ENCODE results near the gene CCDC34. TPM values are rescaled to one million over a fixed set of nuclear protein-coding genes. Genes with fewer than 3 reads are reported as not detected.

CCDC34 gene
- total RNA-seq, 4 donors from 2014 or later, result 3.2 to 8.0 (median 4.0) TPM

- Histone ChIP-seq H3K27ac (no peak overlapping the region), H3K36me3 (no peaks in the 10 kb centered on the region), H3K4me1 (peaks cover 4% of the 10 kb centered on the region), H3K27me3 (no peaks in the 10 kb centered on the region), H3K9me3 (no peaks in the 10 kb centered on the region), H3K4me3 (no peak overlapping the region)
- TF ChIP-seq POLR2A (IDR thresholded peaks at IDR 0.05) (no peak), EP300 (IDR thresholded peaks at IDR 0.05) (no peak), POLR2AphosphoS5 (IDR thresholded peaks at IDR 0.05) (no peak)
- TF ChIP-seq, protein P1, sequence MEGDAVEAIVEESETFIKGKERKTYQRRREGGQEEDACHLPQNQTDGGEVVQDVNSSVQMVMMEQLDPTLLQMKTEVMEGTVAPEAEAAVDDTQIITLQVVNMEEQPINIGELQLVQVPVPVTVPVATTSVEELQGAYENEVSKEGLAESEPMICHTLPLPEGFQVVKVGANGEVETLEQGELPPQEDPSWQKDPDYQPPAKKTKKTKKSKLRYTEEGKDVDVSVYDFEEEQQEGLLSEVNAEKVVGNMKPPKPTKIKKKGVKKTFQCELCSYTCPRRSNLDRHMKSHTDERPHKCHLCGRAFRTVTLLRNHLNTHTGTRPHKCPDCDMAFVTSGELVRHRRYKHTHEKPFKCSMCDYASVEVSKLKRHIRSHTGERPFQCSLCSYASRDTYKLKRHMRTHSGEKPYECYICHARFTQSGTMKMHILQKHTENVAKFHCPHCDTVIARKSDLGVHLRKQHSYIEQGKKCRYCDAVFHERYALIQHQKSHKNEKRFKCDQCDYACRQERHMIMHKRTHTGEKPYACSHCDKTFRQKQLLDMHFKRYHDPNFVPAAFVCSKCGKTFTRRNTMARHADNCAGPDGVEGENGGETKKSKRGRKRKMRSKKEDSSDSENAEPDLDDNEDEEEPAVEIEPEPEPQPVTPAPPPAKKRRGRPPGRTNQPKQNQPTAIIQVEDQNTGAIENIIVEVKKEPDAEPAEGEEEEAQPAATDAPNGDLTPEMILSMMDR (IDR thresholded peaks at IDR 0.05), result no peak
- DNase-seq (ENCODE audit: low spot score in 2 of 2), result no peak
- WGBS, result 100% methylated on average over 1 of the region's 1 CpG
Observed at GRCh38 chr11:27295928-27296327, 67.1 kb downstream of the CCDC34 start.

DNA sequence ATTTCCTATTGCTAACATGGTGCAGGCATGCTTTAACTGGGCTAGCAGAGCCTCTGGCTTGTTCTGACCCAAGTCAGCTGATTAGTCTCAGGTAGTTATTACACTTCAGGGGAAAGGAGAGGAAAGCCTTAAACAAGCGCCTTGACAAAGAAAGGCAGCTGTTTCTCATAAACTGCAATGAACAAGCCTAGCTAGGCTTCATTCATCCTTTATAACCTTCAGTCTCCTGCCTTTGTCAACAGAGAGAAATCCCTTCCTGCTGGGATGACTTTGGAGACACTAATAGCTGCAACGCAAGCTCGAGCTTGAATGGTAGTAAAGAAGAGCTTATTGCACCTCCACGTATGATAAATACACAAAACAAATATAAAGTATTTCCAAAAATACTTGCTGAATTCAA, 68.4 kb downstream of the CCDC34 start:
- H3K27me3 ChIP-seq, result no peaks in the 10 kb centered on the region
- no peak for DNase-seq (ENCODE audit: low spot score in 2 of 2)
- TF ChIP-seq POLR2AphosphoS5 (IDR thresholded peaks at IDR 0.05), result no peak
- TF ChIP-seq, protein P1 (IDR thresholded peaks at IDR 0.05), result no peak
- TF ChIP-seq POLR2A (IDR thresholded peaks at IDR 0.05), result no peak
- no peak for TF ChIP-seq EP300 (IDR thresholded peaks at IDR 0.05)
- H3K27ac ChIP-seq, result no peak overlapping the region
- 86% methylated on average over 4 of the region's 4 CpGs for WGBS
- no peaks in the 10 kb centered on the region for H3K9me3 ChIP-seq
- H3K4me1 ChIP-seq, result peaks cover 8% of the 10 kb centered on the region
- no peaks in the 10 kb centered on the region for H3K36me3 ChIP-seq
- no peak overlapping the region for H3K4me3 ChIP-seq

- H3K4me3 ChIP-seq, result no peak overlapping the region
- H3K27me3 ChIP-seq, result no peaks in the 10 kb centered on the region
- TF ChIP-seq, protein P1 (IDR thresholded peaks at IDR 0.05), result no peak
- no peak for TF ChIP-seq POLR2A (IDR thresholded peaks at IDR 0.05)
- TF ChIP-seq POLR2AphosphoS5 (IDR thresholded peaks at IDR 0.05), result no peak
- no peak for TF ChIP-seq EP300 (IDR thresholded peaks at IDR 0.05)
- no peak for DNase-seq (ENCODE audit: low spot score in 2 of 2)
- H3K36me3 ChIP-seq, result no peaks in the 10 kb centered on the region
- 72% methylated on average over 6 of the region's 6 CpGs for WGBS
- H3K4me1 ChIP-seq, result peaks cover 8% of the 10 kb centered on the region
- no peak overlapping the region for H3K27ac ChIP-seq
- no peaks in the 10 kb centered on the region for H3K9me3 ChIP-seq
Observed at GRCh38 chr11:27293515-27294417, 69.2 kb downstream of the CCDC34 start.

- TF ChIP-seq, protein P1 (IDR thresholded peaks at IDR 0.05), result no peak
- TF ChIP-seq POLR2A (IDR thresholded peaks at IDR 0.05) (no peak), POLR2AphosphoS5 (IDR thresholded peaks at IDR 0.05) (no peak), EP300 (IDR thresholded peaks at IDR 0.05) (no peak)
- no peaks in the 10 kb centered on the region for H3K27me3 ChIP-seq
- peaks cover 8% of the 10 kb centered on the region for H3K4me1 ChIP-seq
- 45% methylated on average over 2 of the region's 2 CpGs for WGBS
- H3K9me3 ChIP-seq, result no peaks in the 10 kb centered on the region
- no peak overlapping the region for H3K4me3 ChIP-seq
- no peak for DNase-seq (ENCODE audit: low spot score in 2 of 2)
- no peaks in the 10 kb centered on the region for H3K36me3 ChIP-seq
- H3K27ac ChIP-seq, result no peak overlapping the region
Observed at GRCh38 chr11:27292637-27293010, 70.4 kb downstream of the CCDC34 start.

GRCh38 chr11:27291954-27292636, 70.9 kb downstream of the CCDC34 start:
- no peaks in the 10 kb centered on the region for H3K36me3 ChIP-seq
- DNase-seq (ENCODE audit: low spot score in 2 of 2), result no peak
- H3K27ac ChIP-seq, result no peak overlapping the region
- peaks cover 8% of the 10 kb centered on the region for H3K4me1 ChIP-seq
- H3K27me3 ChIP-seq, result no peaks in the 10 kb centered on the region
- TF ChIP-seq, protein P1 (IDR thresholded peaks at IDR 0.05), result no peak
- no peak for TF ChIP-seq POLR2A (IDR thresholded peaks at IDR 0.05)
- TF ChIP-seq POLR2AphosphoS5 (IDR thresholded peaks at IDR 0.05), result no peak
- TF ChIP-seq EP300 (IDR thresholded peaks at IDR 0.05), result no peak
- 83% methylated on average over 5 of the region's 5 CpGs for WGBS
- H3K9me3 ChIP-seq, result no peaks in the 10 kb centered on the region
- no peak overlapping the region for H3K4me3 ChIP-seq

Data from suprapubic skin (tissue), 4 donors.